Keratinocyte (primary cell): ENCODE measurements around the gene RBM47.

Source experiments
- EZH2 ChIP-seq: IDR thresholded peaks from one replicate; pipeline ENCODE4 v1.6.1; 2012; ENCODE audit warnings: inconsistent platforms, mild to moderate bottlenecking, low read length, moderate library complexity
- TF ChIP-seq, protein P1 (sequence below), 3 experiments: IDR thresholded peaks in 1 of 3; conservative IDR thresholded peaks in 1 of 3; optimal IDR thresholded peaks in 1 of 3; 2 replicates in 2 of 3; 3 replicates in 1 of 3; pipeline versions ENCODE3 to v1.5.1; 2011; ENCODE audit warnings: low read length in 3 of 3, mild to moderate bottlenecking in 3 of 3, moderate library complexity in 2 of 3, control low read depth in 1 of 3, inconsistent platforms in 1 of 3; ENCODE audit not compliant: insufficient read depth in 2 of 3; ENCODE audit errors: extremely low read depth in 1 of 3

DNA sequence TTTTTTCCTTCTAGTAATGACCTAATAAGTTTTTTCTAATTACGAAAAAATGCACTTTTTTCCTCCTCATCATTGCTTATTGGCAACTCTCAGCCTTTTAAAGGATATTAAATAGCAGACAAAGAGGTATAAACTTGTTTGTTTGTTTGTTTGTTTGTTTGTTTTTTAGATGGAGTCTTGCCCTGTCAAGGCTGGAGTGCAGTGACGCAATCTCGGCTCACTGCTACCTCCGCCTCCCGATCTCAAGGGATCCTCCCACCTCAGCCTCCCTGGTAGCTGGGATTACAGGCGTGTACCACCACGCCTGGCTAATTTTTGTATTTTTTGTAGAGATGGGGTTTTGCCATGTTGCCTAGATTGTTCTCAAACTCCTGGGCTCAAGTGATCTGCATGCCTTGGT, 6.0 kb downstream of the RBM47 start:
- TF ChIP-seq, protein P1, sequence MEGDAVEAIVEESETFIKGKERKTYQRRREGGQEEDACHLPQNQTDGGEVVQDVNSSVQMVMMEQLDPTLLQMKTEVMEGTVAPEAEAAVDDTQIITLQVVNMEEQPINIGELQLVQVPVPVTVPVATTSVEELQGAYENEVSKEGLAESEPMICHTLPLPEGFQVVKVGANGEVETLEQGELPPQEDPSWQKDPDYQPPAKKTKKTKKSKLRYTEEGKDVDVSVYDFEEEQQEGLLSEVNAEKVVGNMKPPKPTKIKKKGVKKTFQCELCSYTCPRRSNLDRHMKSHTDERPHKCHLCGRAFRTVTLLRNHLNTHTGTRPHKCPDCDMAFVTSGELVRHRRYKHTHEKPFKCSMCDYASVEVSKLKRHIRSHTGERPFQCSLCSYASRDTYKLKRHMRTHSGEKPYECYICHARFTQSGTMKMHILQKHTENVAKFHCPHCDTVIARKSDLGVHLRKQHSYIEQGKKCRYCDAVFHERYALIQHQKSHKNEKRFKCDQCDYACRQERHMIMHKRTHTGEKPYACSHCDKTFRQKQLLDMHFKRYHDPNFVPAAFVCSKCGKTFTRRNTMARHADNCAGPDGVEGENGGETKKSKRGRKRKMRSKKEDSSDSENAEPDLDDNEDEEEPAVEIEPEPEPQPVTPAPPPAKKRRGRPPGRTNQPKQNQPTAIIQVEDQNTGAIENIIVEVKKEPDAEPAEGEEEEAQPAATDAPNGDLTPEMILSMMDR (optimal IDR thresholded peaks at IDR 0.05 in 1 of 3, IDR thresholded peaks at IDR 0.05 in 1 of 3, conservative IDR thresholded peaks at IDR 0.05 in 1 of 3; ENCODE audit: extremely low read depth in 1 of 3, insufficient read depth in 2 of 3, low read length in 3 of 3) = no peak
- TF ChIP-seq EZH2 = no peak
